SK-N-SH (cell line): ENCODE data around the gene GPR15LG. TPM values are rescaled to one million over a fixed set of nuclear protein-coding genes. Genes with fewer than 3 reads are reported as not detected.
A peak's percentile ranks its signal among the peaks of the same experiment; 100 is the strongest.

ENCODE experiments used
- CTCF ChIA-PET: fragments of 300-600, 350-600 bp; formaldehyde crosslinking; extraction: SDS; loops from one replicate; lab custom pipeline; 2021; lab: Yijun Ruan, JAX
- POLR2A ChIA-PET: fragments of 350-600 bp; sonication (Branson Sonifier 250); formaldehyde crosslinking; extraction: SDS; loops from one replicate; lab custom pipeline; 2020; ENCODE audit warnings: antibody characterized with exemption, inconsistent platforms; lab: Yijun Ruan, JAX
- DNase-seq: peaks from one replicate; pipeline ENCODE4 v3.0.0; 2012
- H2AFZ ChIP-seq: fragments of 200-600 bp; sonication (generic); 2 replicates; pipeline ENCODE4 v1.8.1; 2016; ENCODE audit warnings: antibody characterized with exemption, mild to moderate bottlenecking, low read depth
- H3F3A ChIP-seq: fragments of 200-600 bp; sonication (generic); replicated peaks from 2 replicates; pipeline ENCODE3; 2016; ENCODE audit warnings: antibody characterized with exemption, mild to moderate bottlenecking; ENCODE audit not compliant: insufficient read depth
- H3K27ac ChIP-seq, 2 experiments: fragments of 200-500 bp in 1 of 2; fragments of 200-600 bp in 1 of 2; sonication (Bioruptor generic) in 1 of 2; sonication (generic), shearing (Covaris generic) in 1 of 2; 2 replicates each; pipeline versions ENCODE4 v1.5.1 to v1.6.1; 2014 to 2016; ENCODE audit warnings: low read depth in 2 of 2, inconsistent platforms in 1 of 2, low read length in 1 of 2, mild to moderate bottlenecking in 1 of 2, mixed read lengths in 1 of 2
- H3K27me3 ChIP-seq: fragments of 200-600 bp; sonication (generic), shearing (Covaris generic); 2 replicates; pipeline ENCODE4 v1.6.1; 2016; ENCODE audit warnings: mixed run types; ENCODE audit not compliant: insufficient read depth
- H3K36me3 ChIP-seq, 2 experiments: fragments of 200-500 bp in 1 of 2; fragments of 200-600 bp in 1 of 2; sonication (Bioruptor generic) in 1 of 2; sonication (generic) in 1 of 2; replicated peaks in 1 of 2; 2 replicates each; pipeline versions ENCODE3 to v1.5.1; 2014 to 2016; ENCODE audit warnings: low read length in 1 of 2, mild to moderate bottlenecking in 1 of 2; ENCODE audit not compliant: insufficient read depth in 2 of 2, control insufficient read depth in 1 of 2
- H3K4me1 ChIP-seq, 2 experiments: fragments of 200-500 bp in 1 of 2; fragments of 200-600 bp in 1 of 2; sonication (Bioruptor generic) in 1 of 2; sonication (generic), shearing (Covaris generic) in 1 of 2; 2 replicates each; pipeline versions ENCODE4 v1.5.1 to v1.6.1; 2014 to 2016; ENCODE audit warnings: low read depth in 1 of 2, low read length in 1 of 2, mixed run types in 1 of 2; ENCODE audit not compliant: insufficient read depth in 2 of 2, control insufficient read depth in 1 of 2
- H3K4me2 ChIP-seq: fragments of 200-600 bp; sonication (generic), shearing (Covaris generic); 2 replicates; pipeline ENCODE4 v1.6.1; 2017; ENCODE audit warnings: mixed run types
- H3K4me3 ChIP-seq, 2 experiments: fragments of 200-500 bp in 1 of 2; fragments of 200-600 bp in 1 of 2; sonication (Bioruptor generic) in 1 of 2; sonication (generic), shearing (Covaris generic) in 1 of 2; 2 replicates each; pipeline versions ENCODE4 v1.5.1 to v1.8.1; 2014 to 2016; ENCODE audit warnings: low read depth in 2 of 2, inconsistent platforms in 1 of 2, low read length in 1 of 2, mild to moderate bottlenecking in 1 of 2, mixed read lengths in 1 of 2, moderate library complexity in 1 of 2
- H3K79me2 ChIP-seq: fragments of 200-600 bp; sonication (generic); 2 replicates; pipeline ENCODE4 v1.8.1; 2017; ENCODE audit warnings: mild to moderate bottlenecking; ENCODE audit not compliant: insufficient read depth
- H3K9ac ChIP-seq: fragments of 200-600 bp; sonication (generic); 2 replicates; pipeline ENCODE4 v1.6.1; 2017; ENCODE audit warnings: mixed run types
- H3K9me2 ChIP-seq: fragments of 200-600 bp; sonication (generic); 2 replicates; pipeline ENCODE4 v1.6.1; 2017; ENCODE audit warnings: mixed run types
- H3K9me3 ChIP-seq: fragments of 200-600 bp; sonication (generic); 2 replicates; pipeline ENCODE4 v1.6.1; 2017; ENCODE audit warnings: mixed run types, mild to moderate bottlenecking, moderate library complexity
- H4K20me1 ChIP-seq: fragments of 200-600 bp; sonication (generic); 2 replicates; pipeline ENCODE4 v1.6.1; 2017; ENCODE audit warnings: mild to moderate bottlenecking, mixed run types; ENCODE audit not compliant: insufficient read depth
- EZH2phosphoT487 ChIP-seq: fragments of 200-600 bp; sonication (generic); IDR thresholded peaks from 2 replicates; pipeline ENCODE4 v1.6.1; 2017; ENCODE audit warnings: low read depth, mixed run types, mild to moderate bottlenecking, antibody characterized with exemption, moderate library complexity, borderline replicate concordance
- GABPA ChIP-seq: IDR thresholded peaks from 2 replicates; pipeline ENCODE4 v1.4.0; 2012; ENCODE audit warnings: low read depth, mild to moderate bottlenecking
- GATA2 ChIP-seq: sonication (generic); formaldehyde crosslinking; IDR thresholded peaks from 2 replicates; pipeline ENCODE4 v1.5.0; 2020; ENCODE audit warnings: mild to moderate bottlenecking, missing genetic modification reagents
- JUND ChIP-seq: IDR thresholded peaks from 2 replicates; pipeline ENCODE4 v1.4.0; 2012
- MEF2A ChIP-seq: IDR thresholded peaks from 2 replicates; pipeline ENCODE4 v1.4.0; 2012; ENCODE audit warnings: low read depth, borderline replicate concordance
- NFIC ChIP-seq: IDR thresholded peaks from 2 replicates; pipeline ENCODE4 v1.4.0; 2012; ENCODE audit warnings: borderline replicate concordance
- NRF1 ChIP-seq: IDR thresholded peaks from 2 replicates; pipeline ENCODE4 v1.6.1; 2012; ENCODE audit warnings: low read depth, mild to moderate bottlenecking, low read length
- PBX3 ChIP-seq: IDR thresholded peaks from 2 replicates; pipeline ENCODE4; 2012
- RCOR1 ChIP-seq: fragments of 150-350 bp; IDR thresholded peaks from 2 replicates; pipeline ENCODE4 v1.6.1; 2017; ENCODE audit warnings: antibody characterized with exemption, low read length
- RFX5 ChIP-seq: IDR thresholded peaks from 2 replicates; pipeline ENCODE4 v1.6.1; 2012; ENCODE audit warnings: mild to moderate bottlenecking, improper control_type of control experiment, low read length
- SIN3A ChIP-seq: IDR thresholded peaks from 2 replicates; pipeline ENCODE4 v1.6.1; 2012; ENCODE audit warnings: low read depth, mild to moderate bottlenecking, low read length, moderate library complexity, borderline replicate concordance
- SMC3 ChIP-seq: IDR thresholded peaks from 2 replicates; pipeline ENCODE4 v1.6.1; 2012; ENCODE audit warnings: low read depth, low read length, improper control_type of control experiment
- TCF12 ChIP-seq: IDR thresholded peaks from 2 replicates; pipeline ENCODE4 v1.4.0; 2012
- TEAD4 ChIP-seq: IDR thresholded peaks from 2 replicates; pipeline ENCODE4 v1.4.0; 2012; ENCODE audit warnings: mild to moderate bottlenecking, borderline replicate concordance; ENCODE audit not compliant: insufficient read depth
- USF1 ChIP-seq: IDR thresholded peaks from 2 replicates; pipeline ENCODE4 v1.4.0; 2012; ENCODE audit warnings: low read depth, borderline replicate concordance
- USF2 ChIP-seq: fragments of 150-350 bp; IDR thresholded peaks from 2 replicates; pipeline ENCODE4 v1.6.1; 2017; ENCODE audit warnings: antibody characterized with exemption, low read length, low read depth, borderline replicate concordance
- WGBS: methylation state at CpG from one replicate; pipeline ENCODE4 v1.1.6; 2017; ENCODE audit warnings: low lambda C conversion rate; 5-methylcytosine and 5-hydroxymethylcytosine counted together
- polyA plus RNA-seq, 3 experiments: library from polyadenylated mRNA; depleted of rRNA; stranded (reverse); fragments of >200 nt; gene quantifications; 2 replicates each; pipeline ENCODE4 v1.2.3, GENCODE V29; 2012
- TF ChIP-seq, protein P1 (sequence below): fragments of 150-350 bp; IDR thresholded peaks from 2 replicates; pipeline ENCODE4 v1.6.1; 2016; ENCODE audit warnings: mild to moderate bottlenecking, low read depth, low read length

The GPR15LG gene
- polyA plus RNA-seq, 1 of the 3 experiments (the other 2 are of a cell fraction), result not detected

DNA sequence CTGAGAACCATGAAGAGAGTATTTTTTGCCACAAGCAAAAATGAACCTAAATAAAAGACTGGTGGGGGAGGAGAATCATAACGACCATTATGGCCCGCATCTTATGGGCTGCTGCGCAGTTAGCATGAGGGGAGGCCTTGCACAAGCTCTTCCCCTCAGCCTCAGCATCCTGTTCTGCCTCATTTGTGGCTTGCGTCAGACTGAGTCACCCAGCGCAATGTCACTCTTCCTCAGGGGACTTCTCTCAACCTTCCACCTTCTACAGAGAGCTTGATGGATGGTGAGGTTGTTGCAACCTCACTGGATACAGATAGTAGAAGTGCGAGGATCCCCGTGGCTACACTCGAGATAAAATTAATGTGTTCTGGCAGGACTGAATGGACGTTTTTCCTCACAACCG lies 16.8 kb upstream of the GPR15LG start:
- Histone ChIP-seq H3K9me3 (no peaks in the 10 kb centered on the region), H3K27ac (no peak overlapping the region; a peak in 1 of 4 replicates), H2AFZ (no peak overlapping the region)
- TF ChIP-seq NRF1, result no peak
- TF ChIP-seq, all 33 proteins: peak for 0
- no peak overlapping the region for H3K4me3 ChIP-seq
- CTCF ChIA-PET, result interaction anchor here (0.9 to 4.2 kb wide), 3 partner anchors 9 to 393 kb away, joined by 3 to 27 read pairs (median 3); no protein-coding TSS in a partner anchor
- H3F3A ChIP-seq, result no peaks in the 10 kb centered on the region
- H3K9ac ChIP-seq, result no peak overlapping the region
- no peak overlapping the region for H3K4me2 ChIP-seq
- POLR2A ChIA-PET, result no interaction called here
- H3K27me3 ChIP-seq, result no peaks in the 10 kb centered on the region
- DNase-seq, result no peak
- peaks cover 24 to 38% of the 10 kb centered on the region in 2 experiments for H3K36me3 ChIP-seq
- no peaks in the 10 kb centered on the region for H3K9me2 ChIP-seq
- WGBS, result 85% methylated on average over 10 of the region's 10 CpGs
- no peaks in the 10 kb centered on the region for H4K20me1 ChIP-seq
- H3K4me1 ChIP-seq, result no peaks in the 10 kb centered on the region
- no peaks in the 10 kb centered on the region for H3K79me2 ChIP-seq

DNA sequence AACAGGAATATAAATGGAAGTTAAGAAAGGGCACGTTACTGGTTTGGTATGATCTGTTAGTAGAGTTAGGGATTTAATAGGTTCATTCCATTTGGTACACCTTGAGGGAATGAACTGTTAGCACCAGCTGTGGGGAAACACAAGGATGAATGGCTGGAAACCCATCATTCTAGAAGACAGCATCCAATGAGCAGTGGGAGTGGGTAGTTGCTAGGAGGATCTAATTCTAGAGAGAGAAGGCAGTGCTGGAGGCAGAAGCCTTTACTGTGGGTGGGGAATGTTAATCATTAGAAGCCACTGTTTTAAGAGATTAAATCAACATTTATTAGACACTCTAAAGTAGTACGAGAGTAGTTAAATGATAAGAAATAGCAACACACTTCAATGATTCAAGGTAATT lies 15.5 kb upstream of the GPR15LG start:
- Histone ChIP-seq H3K79me2 (no peaks in the 10 kb centered on the region), H3K9me2 (no peaks in the 10 kb centered on the region), H3K4me3 (no peak overlapping the region), H3K27me3 (no peaks in the 10 kb centered on the region), H3F3A (no peaks in the 10 kb centered on the region), H3K4me2 (no peak overlapping the region), H3K4me1 (no peaks in the 10 kb centered on the region), H3K36me3 (peaks cover 16 to 25% of the 10 kb centered on the region in 2 experiments), H2AFZ (no peak overlapping the region), H4K20me1 (no peaks in the 10 kb centered on the region), H3K27ac (no peak overlapping the region), H3K9me3 (no peaks in the 10 kb centered on the region), H3K9ac (no peak overlapping the region)
- no peak for DNase-seq
- 89% methylated on average over 2 of the region's 2 CpGs for WGBS
- POLR2A ChIA-PET, result no interaction called here
- TF ChIP-seq, protein P1, sequence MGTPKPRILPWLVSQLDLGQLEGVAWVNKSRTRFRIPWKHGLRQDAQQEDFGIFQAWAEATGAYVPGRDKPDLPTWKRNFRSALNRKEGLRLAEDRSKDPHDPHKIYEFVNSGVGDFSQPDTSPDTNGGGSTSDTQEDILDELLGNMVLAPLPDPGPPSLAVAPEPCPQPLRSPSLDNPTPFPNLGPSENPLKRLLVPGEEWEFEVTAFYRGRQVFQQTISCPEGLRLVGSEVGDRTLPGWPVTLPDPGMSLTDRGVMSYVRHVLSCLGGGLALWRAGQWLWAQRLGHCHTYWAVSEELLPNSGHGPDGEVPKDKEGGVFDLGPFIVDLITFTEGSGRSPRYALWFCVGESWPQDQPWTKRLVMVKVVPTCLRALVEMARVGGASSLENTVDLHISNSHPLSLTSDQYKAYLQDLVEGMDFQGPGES, result no peak
- TF ChIP-seq PBX3 (no peak), TCF12 (no peak), RFX5 (peak; percentile 72; the same call in 1 of the 2 replicates)
- CTCF ChIA-PET, result interaction anchor here (1.2 to 4.2 kb wide), 2 partner anchors 10 to 18 kb away, joined by 4 to 27 read pairs; no protein-coding TSS in a partner anchor

GRCh38 chr10:84158550-84158949 lies 15.1 kb upstream of the GPR15LG start:
- Histone ChIP-seq H3K79me2 (no peaks in the 10 kb centered on the region), H3K9me3 (no peaks in the 10 kb centered on the region), H4K20me1 (no peaks in the 10 kb centered on the region), H3K4me1 (no peaks in the 10 kb centered on the region), H3K27ac (no peak overlapping the region), H3K36me3 (peaks cover 11 to 20% of the 10 kb centered on the region in 2 experiments), H3K27me3 (no peaks in the 10 kb centered on the region), H3K4me3 (no peak overlapping the region), H2AFZ (no peak overlapping the region), H3K9me2 (no peaks in the 10 kb centered on the region), H3F3A (no peaks in the 10 kb centered on the region), H3K9ac (no peak overlapping the region), H3K4me2 (no peak overlapping the region)
- no peak for TF ChIP-seq MEF2A
- TF ChIP-seq SMC3, result no peak
- TF ChIP-seq SIN3A, result no peak
- TF ChIP-seq USF1, result no peak
- no peak for TF ChIP-seq JUND
- no peak for TF ChIP-seq NRF1
- no peak for TF ChIP-seq USF2
- no peak for TF ChIP-seq EZH2phosphoT487
- TF ChIP-seq NFIC, result no peak
- no peak for TF ChIP-seq GABPA
- no peak for TF ChIP-seq TEAD4
- TF ChIP-seq RCOR1, result no peak
- no peak for TF ChIP-seq GATA2 (CRISPR knock-in tag)
- CTCF ChIA-PET, result interaction anchor here (1.2 to 4.2 kb wide), 2 partner anchors 11 to 18 kb away, joined by 4 to 27 read pairs; no protein-coding TSS in a partner anchor
- POLR2A ChIA-PET, result no interaction called here
- DNase-seq, result no peak
- WGBS, result 78% methylated on average over 4 of the region's 4 CpGs
